Type B pancreatic cell (in vitro differentiated cells): ENCODE results near the gene EFTUD2. TPM values are rescaled to one million over a fixed set of nuclear protein-coding genes. Genes with fewer than 3 reads are reported as not detected.

Source experiments
- DNase-seq: peaks from one replicate; pipeline ENCODE4 v3.0.0; 2021; ENCODE audit warnings: mixed read lengths; ENCODE audit not compliant: unreplicated experiment; ENCODE audit errors: extremely low spot score
- H3K27ac Mint-ChIP-seq: 2 replicates; pipeline ENCODE4 v1.8.0; 2021; ENCODE audit warnings: mild to moderate bottlenecking, mixed read lengths
- H3K27me3 Mint-ChIP-seq: 2 replicates; pipeline ENCODE4 v1.8.0; 2021; ENCODE audit warnings: mixed read lengths
- H3K36me3 Mint-ChIP-seq: 2 replicates; pipeline ENCODE4 v1.8.0; 2021; ENCODE audit warnings: mixed read lengths
- H3K4me1 Mint-ChIP-seq: one replicate; pipeline ENCODE4 v1.8.0; 2021; ENCODE audit warnings: mixed read lengths; ENCODE audit not compliant: unreplicated experiment
- H3K4me3 Mint-ChIP-seq: 2 replicates; pipeline ENCODE4 v1.8.0; 2021; ENCODE audit warnings: mild to moderate bottlenecking, mixed read lengths
- H3K9me3 Mint-ChIP-seq: 2 replicates; pipeline ENCODE4 v1.8.0; 2021; ENCODE audit warnings: mixed read lengths
- CTCF ChIP-seq: fragments of 200-600 bp; sonication (generic); conservative IDR thresholded peaks from 2 replicates; pipeline ENCODE4 v1.5.0; 2021; ENCODE audit warnings: antibody characterized with exemption, mild to moderate bottlenecking
- total RNA-seq: library from RNA; stranded (reverse); gene quantifications from 2 replicates; pipeline ENCODE4 v1.2.1, GENCODE V29; 2021; ENCODE audit warnings: low replicate concordance

EFTUD2 gene
- total RNA-seq, 1 donor from 2014 or later, result 122 TPM

DNA sequence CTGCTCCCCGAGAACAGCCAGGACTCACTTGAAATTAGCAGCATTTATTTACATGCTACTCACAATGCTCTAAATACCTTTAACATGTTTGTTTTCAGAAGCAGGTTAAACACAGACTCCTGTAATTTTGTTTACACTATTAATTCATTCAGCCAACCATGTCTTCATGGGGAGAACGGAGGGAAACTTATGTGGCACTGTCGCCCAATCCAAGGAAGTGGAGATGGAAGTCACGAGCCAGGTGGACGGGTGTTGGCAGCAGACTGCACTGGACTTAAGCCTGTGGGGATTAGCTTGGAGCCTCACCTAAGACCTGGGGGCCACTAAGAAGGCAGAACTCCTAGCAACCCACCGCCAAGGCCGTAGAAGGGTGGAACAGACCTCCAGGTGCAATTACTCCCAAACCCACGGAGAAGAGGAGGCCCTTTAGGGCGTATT, 24.9 kb upstream of the EFTUD2 start:
- Mint-ChIP-seq H3K27me3 (peaks cover 28% of the 10 kb centered on the region), H3K36me3 (peaks cover 4% of the 10 kb centered on the region), H3K9me3 (no peaks in the 10 kb centered on the region), H3K27ac (no peak overlapping the region), H3K4me3 (no peak overlapping the region), H3K4me1 (peaks cover 13% of the 10 kb centered on the region)
- TF ChIP-seq CTCF, result no peak
- no peak for DNase-seq

GRCh38 chr17:44922746-44923470, 23.7 kb upstream of the EFTUD2 start:
- peaks cover 4% of the 10 kb centered on the region for H3K36me3 Mint-ChIP-seq
- peaks cover 34% of the 10 kb centered on the region for H3K27me3 Mint-ChIP-seq
- H3K27ac Mint-ChIP-seq, result no peak overlapping the region
- no peak overlapping the region for H3K4me3 Mint-ChIP-seq
- H3K4me1 Mint-ChIP-seq, result peaks cover 13% of the 10 kb centered on the region
- H3K9me3 Mint-ChIP-seq, result no peaks in the 10 kb centered on the region
- DNase-seq, result no peak
- no peak for TF ChIP-seq CTCF

GRCh38 chr17:44922136-44922535, 22.9 kb upstream of the EFTUD2 start:
- no peak overlapping the region for H3K4me3 Mint-ChIP-seq
- DNase-seq, result no peak

DNA sequence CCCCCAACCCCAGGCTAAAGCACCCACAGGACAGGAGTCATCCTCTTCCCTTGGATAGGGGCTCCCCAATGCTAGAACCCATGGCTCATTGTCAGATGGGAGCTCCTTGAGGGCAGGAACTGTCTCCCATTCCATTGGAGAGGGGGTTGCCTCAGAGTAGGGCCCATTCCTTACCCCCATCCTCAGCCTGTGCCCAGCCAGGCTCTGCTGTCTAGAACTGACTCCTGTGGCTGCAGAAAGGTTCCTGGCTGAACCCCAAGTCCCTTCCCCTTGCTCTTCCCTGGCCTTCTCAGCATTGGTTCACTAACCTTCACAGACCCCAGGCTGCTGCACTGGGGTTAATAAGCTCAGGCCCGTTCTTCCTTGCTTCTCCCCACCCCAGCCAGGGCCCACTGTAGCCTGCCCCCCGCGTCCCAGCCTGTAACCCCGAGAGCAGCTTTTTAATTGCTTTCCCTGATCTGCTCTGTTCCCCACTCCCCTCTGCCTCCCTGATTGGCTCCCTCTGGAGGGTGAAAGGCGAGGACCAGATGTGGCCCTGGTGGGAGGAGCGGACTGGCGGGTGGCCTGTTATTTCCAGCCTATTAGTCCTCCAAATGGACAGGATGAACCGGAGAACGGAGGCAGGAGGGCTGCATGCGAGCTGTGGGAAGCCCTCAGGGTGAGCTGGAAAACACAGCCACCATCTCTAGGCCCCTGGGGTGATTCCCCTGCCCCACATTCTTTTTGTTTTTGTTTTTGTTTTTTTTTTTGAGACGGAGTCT, 22.1 kb upstream of the EFTUD2 start:
- TF ChIP-seq CTCF, result no peak
- no peaks in the 10 kb centered on the region for H3K9me3 Mint-ChIP-seq
- H3K4me3 Mint-ChIP-seq, result no peak overlapping the region
- H3K4me1 Mint-ChIP-seq, result peaks cover 13% of the 10 kb centered on the region
- H3K27ac Mint-ChIP-seq, result no peak overlapping the region
- peaks cover under 1% of the 10 kb centered on the region for H3K36me3 Mint-ChIP-seq
- peaks cover 34% of the 10 kb centered on the region for H3K27me3 Mint-ChIP-seq
- DNase-seq, result no peak

More at GRCh38 chr17:44922136-44922535, 22.9 kb upstream of the EFTUD2 start:
- Mint-ChIP-seq H3K27me3 (peaks cover 34% of the 10 kb centered on the region), H3K27ac (no peak overlapping the region), H3K4me1 (peaks cover 13% of the 10 kb centered on the region), H3K36me3 (peaks cover 4% of the 10 kb centered on the region), H3K9me3 (no peaks in the 10 kb centered on the region)
- no peak for TF ChIP-seq CTCF

DNA sequence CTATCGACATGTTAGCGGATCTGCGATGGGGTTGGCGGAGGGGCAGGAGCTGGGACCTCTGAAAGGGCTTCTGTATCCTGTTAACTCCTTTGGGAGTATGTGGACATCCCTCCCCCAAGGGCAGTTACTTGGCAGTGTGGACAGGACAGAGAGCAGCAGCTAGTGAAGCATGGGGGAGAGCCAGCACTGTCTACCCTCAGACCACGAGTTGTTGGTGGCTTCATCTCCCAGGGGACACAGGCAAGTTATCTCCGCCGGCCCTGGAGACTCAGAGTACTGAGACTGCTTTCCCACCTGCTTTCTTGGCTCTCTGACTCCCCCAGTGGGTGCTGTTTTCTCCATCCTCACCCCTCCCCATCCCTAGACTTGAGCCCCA, 21.3 kb upstream of the EFTUD2 start:
- no peak overlapping the region for H3K4me3 Mint-ChIP-seq
- no peak for DNase-seq
- TF ChIP-seq CTCF, result no peak
- H3K27me3 Mint-ChIP-seq, result peaks cover 34% of the 10 kb centered on the region
- no peaks in the 10 kb centered on the region for H3K36me3 Mint-ChIP-seq
- H3K4me1 Mint-ChIP-seq, result peaks cover 13% of the 10 kb centered on the region
- H3K9me3 Mint-ChIP-seq, result no peaks in the 10 kb centered on the region
- H3K27ac Mint-ChIP-seq, result no peak overlapping the region
